ENCODE results near the gene TBX20.
"Not testable (repeated sequence)": the region's sequence is repeated elsewhere in the genome, so short reads cannot be mapped to it uniquely, and the experiment has no call there.

Gene TBX20

GRCh38 chr7:35255443-35256255 is 1.7 kb upstream of the TBX20 start:
- DNase-seq (ENCODE audit: low read depth in 3 of 3, low spot score in 1 of 3): no peak

GRCh38 chr7:35254496-35255442 is 869 bp upstream of the TBX20 start:
- DNase-seq (ENCODE audit: low read depth in 3 of 3, low spot score in 1 of 3): no peak

GRCh38 chr7:35253460-35253709 is 515 bp downstream of the TBX20 start:
- DNase-seq (ENCODE audit: low read depth in 3 of 3, low spot score in 1 of 3): no peak

- DNase-seq (ENCODE audit: low read depth in 3 of 3, low spot score in 1 of 3): no peak
Measured at GRCh38 chr7:35252612-35253459, 1.1 kb downstream of the TBX20 start.

GRCh38 chr7:35251606-35252310 is 2.1 kb downstream of the TBX20 start:
- no peak for DNase-seq (ENCODE audit: low read depth in 3 of 3, low spot score in 1 of 3)

- no peak for DNase-seq (ENCODE audit: low read depth in 3 of 3, low spot score in 1 of 3)
Measured at GRCh38 chr7:35250941-35251340, 3.0 kb downstream of the TBX20 start.

GRCh38 chr7:35250452-35250851 is 3.4 kb downstream of the TBX20 start:
- DNase-seq (ENCODE audit: low read depth in 3 of 3, low spot score in 1 of 3): no peak

GRCh38 chr7:35249537-35249907 is 4.4 kb downstream of the TBX20 start:
- DNase-seq (ENCODE audit: low read depth in 3 of 3, low spot score in 1 of 3): no peak

GRCh38 chr7:35248576-35249536 is 5.0 kb downstream of the TBX20 start:
- DNase-seq (ENCODE audit: low read depth in 3 of 3, low spot score in 1 of 3): no peak

GRCh38 chr7:35246819-35247218 is 7.1 kb downstream of the TBX20 start:
- no peak for DNase-seq (ENCODE audit: low read depth in 3 of 3, low spot score in 1 of 3)

- DNase-seq (ENCODE audit: low read depth in 3 of 3, low spot score in 1 of 3): no peak
Measured at GRCh38 chr7:35241884-35242283, 12.0 kb downstream of the TBX20 start.

GRCh38 chr7:35241436-35241835 is 12.5 kb downstream of the TBX20 start:
- no peak for DNase-seq (ENCODE audit: low read depth in 3 of 3, low spot score in 1 of 3)

- DNase-seq (ENCODE audit: low read depth in 3 of 3, low spot score in 1 of 3): not testable (repeated sequence)
Measured at GRCh38 chr7:35241008-35241407, 12.9 kb downstream of the TBX20 start.

GRCh38 chr7:35238456-35238855 is 15.4 kb downstream of the TBX20 start:
- not testable (repeated sequence) for DNase-seq (ENCODE audit: low read depth in 3 of 3, low spot score in 1 of 3)

- DNase-seq (ENCODE audit: low read depth in 3 of 3, low spot score in 1 of 3): no peak
Measured at GRCh38 chr7:35232994-35233393, 20.9 kb downstream of the TBX20 start.

- DNase-seq (ENCODE audit: low read depth in 3 of 3, low spot score in 1 of 3): not testable (repeated sequence)
Measured at GRCh38 chr7:35231221-35231620, 22.7 kb downstream of the TBX20 start.

GRCh38 chr7:35229116-35229780 is 24.7 kb downstream of the TBX20 start:
- DNase-seq (ENCODE audit: low read depth in 3 of 3, low spot score in 1 of 3): not testable (repeated sequence)

GRCh38 chr7:35228496-35229051 is 25.3 kb downstream of the TBX20 start:
- DNase-seq (ENCODE audit: low read depth in 3 of 3, low spot score in 1 of 3): not testable (repeated sequence)

GRCh38 chr7:35227438-35227837 is 26.5 kb downstream of the TBX20 start:
- DNase-seq (ENCODE audit: low read depth in 3 of 3, low spot score in 1 of 3): not testable (repeated sequence)
